HEK293T (cell line): ENCODE data around the gene ITGAE.

Experiments
- CTCF ChIA-PET: fragments of 350-600 bp; formaldehyde crosslinking; extraction: SDS; loops from one replicate; lab custom pipeline; 2021; ENCODE audit warnings: antibody characterized with exemption, inconsistent platforms; lab: Yijun Ruan, JAX
- POLR2A ChIA-PET: fragments of 350-600 bp; formaldehyde crosslinking; extraction: SDS; loops from one replicate; lab custom pipeline; 2020; ENCODE audit warnings: antibody characterized with exemption, inconsistent platforms; lab: Yijun Ruan, JAX
- DNase-seq: peaks from one replicate; pipeline ENCODE4 v3.0.0; 2012; ENCODE audit warnings: mixed read lengths; ENCODE audit errors: extremely low spot score
- ARNT ChIP-seq: fragments of 450-650 bp; IDR thresholded peaks from 2 replicates; pipeline ENCODE4 v1.6.1; 2017; ENCODE audit warnings: mild to moderate bottlenecking
- BHLHE40 ChIP-seq: fragments of 450-650 bp; IDR thresholded peaks from 2 replicates; pipeline ENCODE4 v1.6.1; 2016; ENCODE audit warnings: mild to moderate bottlenecking, moderate library complexity, borderline replicate concordance
- CTBP1 ChIP-seq: fragments of 450-650 bp; IDR thresholded peaks from 2 replicates; pipeline ENCODE4 v1.6.1; 2016; ENCODE audit warnings: borderline replicate concordance
- ELF4 ChIP-seq: fragments of 450-650 bp; IDR thresholded peaks from 2 replicates; pipeline ENCODE4 v1.6.1; 2017; ENCODE audit warnings: antibody characterized with exemption
- FOXA1 ChIP-seq: fragments of 450-650 bp; IDR thresholded peaks from 2 replicates; pipeline ENCODE4 v1.6.1; 2016; ENCODE audit warnings: mild to moderate bottlenecking
- FOXK2 ChIP-seq: fragments of 450-650 bp; IDR thresholded peaks from 2 replicates; pipeline ENCODE4 v1.6.1; 2016; ENCODE audit warnings: mild to moderate bottlenecking
- FOXM1 ChIP-seq: fragments of 450-650 bp; IDR thresholded peaks from 2 replicates; pipeline ENCODE4 v1.6.1; 2017; ENCODE audit warnings: mild to moderate bottlenecking, borderline replicate concordance
- HDGF ChIP-seq: fragments of 450-650 bp; IDR thresholded peaks from 2 replicates; pipeline ENCODE4 v1.6.1; 2017; ENCODE audit warnings: antibody characterized with exemption, borderline replicate concordance
- L3MBTL2 ChIP-seq: fragments of 450-650 bp; conservative IDR thresholded peaks from 2 replicates; pipeline ENCODE4 v1.6.1; 2016; ENCODE audit warnings: mild to moderate bottlenecking
- LEF1 ChIP-seq: fragments of 450-650 bp; IDR thresholded peaks from 2 replicates; pipeline ENCODE4 v1.6.1; 2017; ENCODE audit warnings: mild to moderate bottlenecking, borderline replicate concordance
- NFRKB ChIP-seq: fragments of 450-650 bp; IDR thresholded peaks from 2 replicates; pipeline ENCODE4 v1.6.1; 2016; ENCODE audit warnings: mild to moderate bottlenecking, moderate library complexity
- SP1 ChIP-seq: fragments of 450-650 bp; IDR thresholded peaks from 2 replicates; pipeline ENCODE4 v1.6.1; 2017
- SUZ12 ChIP-seq: fragments of 450-650 bp; IDR thresholded peaks from 2 replicates; pipeline ENCODE4 v1.6.1; 2016; ENCODE audit warnings: mild to moderate bottlenecking
- TARDBP ChIP-seq: fragments of 450-650 bp; IDR thresholded peaks from 2 replicates; pipeline ENCODE4 v1.6.1; 2016
- ZNF384 ChIP-seq: fragments of 450-650 bp; IDR thresholded peaks from 2 replicates; pipeline ENCODE4 v1.6.1; 2016
- TF ChIP-seq, protein P1 (sequence below): fragments of 450-650 bp; IDR thresholded peaks from 2 replicates; pipeline ENCODE4 v1.6.1; 2016

Gene ITGAE

GRCh38 chr17:3836551-3836950 is 35.6 kb upstream of the ITGAE start:
- ChIA-PET POLR2A (no interaction called here), CTCF (interaction anchor here (1.0 kb wide), 1 partner anchor 9 kb away, joined by 3 read pairs; the partner anchor contains the start of gene NCBP3)
- no peak for TF ChIP-seq BHLHE40
- TF ChIP-seq ARNT = no peak
- TF ChIP-seq ZNF384 = no peak
- TF ChIP-seq LEF1 = no peak
- no peak for TF ChIP-seq TARDBP
- TF ChIP-seq ELF4 = no peak
- no peak for TF ChIP-seq NFRKB
- no peak for TF ChIP-seq FOXA1
- no peak for TF ChIP-seq HDGF
- no peak for TF ChIP-seq FOXM1
- TF ChIP-seq SP1 = no peak
- no peak for TF ChIP-seq CTBP1
- no peak for TF ChIP-seq SUZ12
- TF ChIP-seq, protein P1, sequence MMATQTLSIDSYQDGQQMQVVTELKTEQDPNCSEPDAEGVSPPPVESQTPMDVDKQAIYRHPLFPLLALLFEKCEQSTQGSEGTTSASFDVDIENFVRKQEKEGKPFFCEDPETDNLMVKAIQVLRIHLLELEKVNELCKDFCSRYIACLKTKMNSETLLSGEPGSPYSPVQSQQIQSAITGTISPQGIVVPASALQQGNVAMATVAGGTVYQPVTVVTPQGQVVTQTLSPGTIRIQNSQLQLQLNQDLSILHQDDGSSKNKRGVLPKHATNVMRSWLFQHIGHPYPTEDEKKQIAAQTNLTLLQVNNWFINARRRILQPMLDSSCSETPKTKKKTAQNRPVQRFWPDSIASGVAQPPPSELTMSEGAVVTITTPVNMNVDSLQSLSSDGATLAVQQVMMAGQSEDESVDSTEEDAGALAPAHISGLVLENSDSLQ = no peak
- TF ChIP-seq FOXK2 = no peak
- TF ChIP-seq L3MBTL2 = no peak
- DNase-seq = no peak

DNA sequence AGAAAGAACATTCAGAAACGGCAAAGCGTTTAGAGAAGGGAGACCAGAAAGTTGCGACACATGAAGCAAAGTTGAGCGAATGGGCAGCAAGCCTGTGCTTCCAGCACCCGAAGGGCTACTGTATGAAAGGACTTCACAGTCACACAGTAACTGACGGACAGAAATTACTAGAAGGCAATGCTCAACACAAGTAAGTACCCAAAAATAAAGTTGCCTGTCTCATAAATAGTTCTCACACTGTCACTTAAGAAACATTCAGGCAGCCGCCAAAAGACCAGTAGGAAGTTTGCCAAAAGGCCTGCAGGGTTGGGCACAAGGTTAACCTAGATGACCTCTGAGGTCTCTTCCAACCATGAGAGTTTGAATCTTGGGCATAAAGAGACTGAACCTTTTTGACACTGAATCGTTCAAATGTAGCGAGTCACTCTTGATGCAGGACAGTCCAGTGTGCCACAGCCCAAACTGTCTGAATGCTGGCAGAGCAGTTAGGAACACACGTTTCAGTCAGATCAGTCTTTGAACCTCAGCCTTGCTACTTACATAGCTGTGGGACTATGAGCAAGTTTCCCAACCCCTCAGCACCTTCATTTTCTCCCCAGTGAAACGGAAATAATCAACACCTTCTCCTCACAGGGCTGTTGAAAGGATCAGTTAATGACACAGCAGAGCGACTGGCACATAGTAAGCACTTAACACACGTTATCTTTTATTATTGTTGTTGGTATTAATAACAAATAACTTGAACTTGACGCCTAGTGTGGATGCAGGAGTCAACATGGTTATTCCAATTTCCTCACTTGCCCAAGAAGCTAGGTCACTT is 34.6 kb upstream of the ITGAE start:
- no peak for TF ChIP-seq BHLHE40
- TF ChIP-seq FOXM1 = no peak
- TF ChIP-seq CTBP1 = no peak
- TF ChIP-seq, protein P1 = no peak
- no peak for TF ChIP-seq HDGF
- TF ChIP-seq ARNT = no peak
- TF ChIP-seq SP1 = no peak
- TF ChIP-seq TARDBP = no peak
- TF ChIP-seq LEF1 = no peak
- no peak for TF ChIP-seq FOXK2
- no peak for TF ChIP-seq SUZ12
- no peak for TF ChIP-seq NFRKB
- no peak for TF ChIP-seq ZNF384
- TF ChIP-seq FOXA1 = no peak
- TF ChIP-seq ELF4 = no peak
- no peak for TF ChIP-seq L3MBTL2
- ChIA-PET POLR2A (no interaction called here), CTCF (interaction anchor here (0.9 to 1.0 kb wide), 2 partner anchors 10 to 98 kb away, joined by 3 read pairs; partner anchors contain the start of gene NCBP3)
- DNase-seq = no peak

DNA sequence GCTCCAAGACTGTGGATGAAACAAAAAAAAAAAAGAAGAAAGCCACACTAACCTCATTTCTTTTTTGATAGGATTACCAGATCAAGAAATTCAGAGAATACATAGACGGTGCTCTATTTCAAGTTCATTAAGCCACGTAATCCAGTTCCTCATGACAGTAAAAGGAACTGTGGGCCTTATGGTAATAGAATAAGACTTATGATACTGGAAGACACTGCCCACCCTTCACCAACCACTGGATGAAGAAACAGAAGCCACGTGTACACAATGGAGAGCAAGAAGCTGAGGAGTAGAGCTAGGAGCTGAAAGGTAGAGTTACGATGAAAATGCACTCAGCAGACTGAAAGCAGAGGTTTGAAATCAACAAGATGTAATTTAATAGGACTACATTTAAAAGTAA is 33.8 kb upstream of the ITGAE start:
- TF ChIP-seq SP1 = no peak
- TF ChIP-seq FOXA1 = no peak
- TF ChIP-seq NFRKB = no peak
- no peak for TF ChIP-seq ELF4
- TF ChIP-seq L3MBTL2 = no peak
- TF ChIP-seq TARDBP = no peak
- TF ChIP-seq FOXM1 = no peak
- TF ChIP-seq BHLHE40 = no peak
- TF ChIP-seq CTBP1 = no peak
- no peak for TF ChIP-seq HDGF
- no peak for TF ChIP-seq LEF1
- TF ChIP-seq FOXK2 = no peak
- TF ChIP-seq ARNT = no peak
- TF ChIP-seq ZNF384 = no peak
- no peak for TF ChIP-seq SUZ12
- ChIA-PET POLR2A (no interaction called here), CTCF (interaction anchor here (0.9 kb wide), 1 partner anchor 97 kb away, joined by 3 read pairs; no protein-coding TSS in a partner anchor)
- no peak for DNase-seq

DNA sequence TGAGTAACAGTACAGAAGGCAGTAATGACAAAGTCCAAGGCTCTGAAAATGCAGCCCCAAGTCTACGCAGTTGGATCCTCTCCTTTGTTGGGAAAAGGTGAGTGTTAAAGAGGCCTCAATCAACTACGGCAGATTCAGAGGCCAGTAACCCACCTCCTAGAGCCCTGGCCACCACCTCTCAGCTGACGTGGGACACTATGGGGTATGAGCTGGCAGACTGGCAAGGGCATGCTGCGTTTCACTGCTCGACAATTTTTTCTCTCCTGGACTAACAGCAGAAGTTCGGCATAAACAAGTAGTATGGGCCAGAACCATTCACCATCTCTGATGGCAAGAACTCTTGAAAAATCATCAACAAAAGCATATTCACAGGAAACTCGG is 27.9 kb upstream of the ITGAE start:
- POLR2A ChIA-PET = interaction anchor here (1.5 kb wide), 1 partner anchor 105 kb away, joined by 3 read pairs; the partner anchor contains the start of gene HASPIN
- no peak for DNase-seq
- CTCF ChIA-PET = interaction anchor here (4.0 kb wide), 1 partner anchor 91 kb away, joined by 30 read pairs; no protein-coding TSS in a partner anchor
- TF ChIP-seq NFRKB (no peak), SP1 (no peak), TARDBP (no peak), CTBP1 (no peak), FOXK2 (no peak), ZNF384 (no peak), SUZ12 (no peak), BHLHE40 (no peak), LEF1 (no peak), FOXM1 (no peak), L3MBTL2 (no peak), ARNT (no peak), FOXA1 (no peak), HDGF (no peak), ELF4 (no peak)
- TF ChIP-seq, protein P1 = no peak
